IMR-90 (cell line): ENCODE results near the gene USH1G. TPM values are rescaled to one million over a fixed set of nuclear protein-coding genes. Genes with fewer than 3 reads are reported as not detected.
"Not testable (repeated sequence)": the region's sequence is repeated elsewhere in the genome, so short reads cannot be mapped to it uniquely, and the experiment has no call there.

ENCODE experiments used
- ATAC-seq: fragments of 200-7000 bp; cut with Tn5 transposase; 2 replicates; pipeline ENCODE4 v1.9.1; 2020; ENCODE audit warnings: low read depth, mild to moderate bottlenecking, moderate library complexity
- BruUV-seq: library from RNA; stranded (reverse); fragments of 400-500 nt; replicated peaks from 2 replicates; lab custom pipeline; 2021; lab: Mats Ljungman, UMichigan
- CTCF ChIA-PET: fragments of 300-600 bp; formaldehyde crosslinking; extraction: SDS; loops from one replicate; lab custom pipeline; 2021; ENCODE audit warnings: antibody characterized with exemption; lab: Yijun Ruan, JAX
- POLR2A ChIA-PET: fragments of 300-600 bp; sonication (Branson Sonifier 250); formaldehyde crosslinking; loops from one replicate; lab custom pipeline; 2022; ENCODE audit warnings: antibody characterized with exemption; ENCODE audit not compliant: unreplicated experiment; lab: Charles Lee
- DNase-seq: peaks from one replicate; pipeline ENCODE4 v3.0.0; 2013
- H2AFZ ChIP-seq: replicated peaks from 2 replicates; pipeline ENCODE3; 2013; ENCODE audit warnings: low read length, mild to moderate bottlenecking; ENCODE audit not compliant: poor library complexity
- H2AK5ac ChIP-seq: 2 replicates; pipeline ENCODE4 v1.6.1; 2013; ENCODE audit warnings: low read depth, low read length, inconsistent platforms
- H2AK9ac ChIP-seq: replicated peaks from 2 replicates; pipeline ENCODE3; 2013; ENCODE audit warnings: mild to moderate bottlenecking, low read depth, low read length, moderate library complexity; ENCODE audit not compliant: poor library complexity
- H2BK120ac ChIP-seq: 2 replicates; pipeline ENCODE4 v1.6.1; 2013; ENCODE audit warnings: low read depth, low read length, inconsistent platforms
- H2BK15ac ChIP-seq: 3 replicates; pipeline ENCODE4 v1.6.1; 2013; ENCODE audit warnings: low read depth, low read length, inconsistent platforms
- H2BK20ac ChIP-seq: 2 replicates; pipeline ENCODE4 v1.6.1; 2013; ENCODE audit warnings: low read depth, mild to moderate bottlenecking, inconsistent platforms, low read length, moderate library complexity
- H2BK5ac ChIP-seq: 2 replicates; pipeline ENCODE4 v1.6.1; 2013; ENCODE audit warnings: mild to moderate bottlenecking, low read depth, low read length, inconsistent platforms; ENCODE audit not compliant: poor library complexity, severe bottlenecking
- H3K14ac ChIP-seq: replicated peaks from 2 replicates; pipeline ENCODE4 v1.6.1; 2013; ENCODE audit warnings: low read depth, low read length, inconsistent platforms
- H3K18ac ChIP-seq: 2 replicates; pipeline ENCODE4 v1.6.1; 2013; ENCODE audit warnings: low read depth, low read length, control low read depth
- H3K23ac ChIP-seq: 2 replicates; pipeline ENCODE4 v1.6.1; 2013; ENCODE audit warnings: low read depth, low read length, inconsistent platforms
- H3K27ac ChIP-seq: 2 replicates; pipeline ENCODE4 v1.5.1; 2013; ENCODE audit warnings: mild to moderate bottlenecking, control low read depth, low read length; ENCODE audit not compliant: insufficient read depth
- H3K27me3 ChIP-seq: 2 replicates; pipeline ENCODE4 v1.6.1; 2013; ENCODE audit warnings: low read length; ENCODE audit not compliant: control insufficient read depth, insufficient read depth
- H3K36me3 ChIP-seq: 2 replicates; pipeline ENCODE4 v1.6.1; 2013; ENCODE audit warnings: low read length, mixed read lengths; ENCODE audit not compliant: control insufficient read depth, insufficient read depth
- H3K4ac ChIP-seq: 2 replicates; pipeline ENCODE4 v1.6.1; 2013; ENCODE audit warnings: low read depth, low read length, inconsistent platforms
- H3K4me1 ChIP-seq: 2 replicates; pipeline ENCODE4 v1.6.1; 2013; ENCODE audit warnings: low read length, mixed read lengths; ENCODE audit not compliant: control insufficient read depth, insufficient read depth
- H3K4me2 ChIP-seq: 2 replicates; pipeline ENCODE4 v1.6.1; 2013; ENCODE audit warnings: low read depth, mild to moderate bottlenecking, control low read depth, low read length, moderate library complexity
- H3K4me3 ChIP-seq: 2 replicates; pipeline ENCODE4 v1.5.1; 2013; ENCODE audit warnings: low read depth, mild to moderate bottlenecking, control low read depth, low read length, moderate library complexity; ENCODE audit not compliant: insufficient read depth
- H3K56ac ChIP-seq: 2 replicates; pipeline ENCODE4 v1.6.1; 2013; ENCODE audit warnings: low read length, inconsistent platforms; ENCODE audit not compliant: insufficient read depth; ENCODE audit errors: extremely low read depth
- H3K79me1 ChIP-seq, 2 experiments: 2 replicates each; pipeline ENCODE4 v1.6.1; 2013; ENCODE audit warnings: low read length in 2 of 2, inconsistent platforms in 1 of 2, low read depth in 1 of 2
- H3K9ac ChIP-seq: 2 replicates; pipeline ENCODE4 v1.6.1; 2013; ENCODE audit warnings: low read depth, low read length, control low read depth
- H3K9me1 ChIP-seq: 2 replicates; pipeline ENCODE4 v1.6.1; 2013; ENCODE audit warnings: low read length, inconsistent platforms; ENCODE audit not compliant: insufficient read depth
- H3K9me3 ChIP-seq: 2 replicates; pipeline ENCODE4 v1.6.1; 2013; ENCODE audit warnings: low read length; ENCODE audit not compliant: control insufficient read depth, insufficient read depth
- H4K20me1 ChIP-seq: 2 replicates; pipeline ENCODE4 v1.6.1; 2013; ENCODE audit warnings: low read length, inconsistent platforms; ENCODE audit not compliant: insufficient read depth
- H4K5ac ChIP-seq: 2 replicates; pipeline ENCODE4 v1.6.1; 2013; ENCODE audit warnings: mild to moderate bottlenecking, low read depth, low read length, control low read depth
- H4K8ac ChIP-seq, 2 experiments: 2 replicates each; pipeline ENCODE4 v1.6.1; 2013; ENCODE audit warnings: low read depth in 2 of 2, low read length in 2 of 2, control low read depth in 1 of 2, inconsistent platforms in 1 of 2
- H4K91ac ChIP-seq: 2 replicates; pipeline ENCODE4 v1.6.1; 2013; ENCODE audit warnings: low read depth, low read length, inconsistent platforms; ENCODE audit not compliant: insufficient read depth
- WGBS, 2 experiments: methylation state at CpG; one replicate each; pipeline versions ENCODE4 v1.1.5 to v1.1.7; 2013; ENCODE audit warnings: missing lambda C conversion rate in 2 of 2; ENCODE audit not compliant: insufficient read length in 1 of 2; ENCODE audit errors: extremely low coverage in 2 of 2; 5-methylcytosine and 5-hydroxymethylcytosine counted together
- dilution Hi-C: fragments of 300-500 bp; cut with HindIII; formaldehyde crosslinking; loops from one replicate; pipeline ENCODE4 v1.14.3; 2018; ENCODE audit warnings: low sequenced_read_pairs; ENCODE audit not compliant: unreplicated experiment
- in situ Hi-C: fragments of 300-500 bp; cut with MboI; formaldehyde crosslinking; loops from 3 replicates; pipeline ENCODE4 v1.14.3; 2019; ENCODE audit warnings: low sequenced_read_pairs, inconsistent platforms, mixed read lengths
- intact Hi-C: fragments of 100-400 bp; cut with micrococcal nuclease; formaldehyde crosslinking; loops from 2 replicates; pipeline ENCODE4 v1.10.0; 2022
- polyA plus RNA-seq, 3 experiments: library from polyadenylated mRNA; depleted of rRNA; stranded (reverse); fragments of >200 nt; gene quantifications; 2 replicates each; pipeline ENCODE4 v1.2.3, GENCODE V29; 2012; ENCODE audit warnings: low replicate concordance in 1 of 3
- total RNA-seq: library from RNA; depleted of rRNA; stranded (reverse); fragments of >200 nt; gene quantifications from 2 replicates; pipeline ENCODE4 v1.2.3, GENCODE V29; 2012

USH1G gene
- total and polyA plus RNA-seq, 2 of the 4 experiments (the other 2 are of a cell fraction), result not detected

GRCh38 chr17:74909097-74909496 lies 14.0 kb downstream of the USH1G start:
- POLR2A ChIA-PET, H2AFZ ChIP-seq, H2BK15ac ChIP-seq, H2AK5ac ChIP-seq, in situ Hi-C loops, H3K27ac ChIP-seq, H3K4me1 ChIP-seq, H3K27me3 ChIP-seq, H4K91ac ChIP-seq, H3K56ac ChIP-seq, H3K9me3 ChIP-seq, H4K5ac ChIP-seq, intact Hi-C loops, H4K20me1 ChIP-seq, ATAC-seq, H4K8ac ChIP-seq, H3K14ac ChIP-seq, H3K4me3 ChIP-seq, BruUV-seq, H2BK120ac ChIP-seq, H3K18ac ChIP-seq, CTCF ChIA-PET, H2BK20ac ChIP-seq, H2BK5ac ChIP-seq, H3K9me1 ChIP-seq, H3K79me1 ChIP-seq, dilution Hi-C loops, H3K36me3 ChIP-seq, H3K23ac ChIP-seq, H3K4me2 ChIP-seq, H2AK9ac ChIP-seq, H3K9ac ChIP-seq, H3K4ac ChIP-seq, DNase-seq: not testable (repeated sequence)
- 17% methylated on average over 1 of the region's 4 CpGs; no CpG with 5 or more reads in 1 of the 2 experiments for WGBS, 2 experiments
